ENCODE measurements around the gene FAM53A.
A peak's percentile ranks its signal among the peaks of the same experiment; 100 is the strongest.
"Not testable (repeated sequence)": the region's sequence is repeated elsewhere in the genome, so short reads cannot be mapped to it uniquely, and the experiment has no call there.

Gene FAM53A

GRCh38 chr4:1685235-1686150 lies 1.4 kb upstream of the FAM53A start:
- no peak for DNase-seq (ENCODE audit: low read depth)

DNA sequence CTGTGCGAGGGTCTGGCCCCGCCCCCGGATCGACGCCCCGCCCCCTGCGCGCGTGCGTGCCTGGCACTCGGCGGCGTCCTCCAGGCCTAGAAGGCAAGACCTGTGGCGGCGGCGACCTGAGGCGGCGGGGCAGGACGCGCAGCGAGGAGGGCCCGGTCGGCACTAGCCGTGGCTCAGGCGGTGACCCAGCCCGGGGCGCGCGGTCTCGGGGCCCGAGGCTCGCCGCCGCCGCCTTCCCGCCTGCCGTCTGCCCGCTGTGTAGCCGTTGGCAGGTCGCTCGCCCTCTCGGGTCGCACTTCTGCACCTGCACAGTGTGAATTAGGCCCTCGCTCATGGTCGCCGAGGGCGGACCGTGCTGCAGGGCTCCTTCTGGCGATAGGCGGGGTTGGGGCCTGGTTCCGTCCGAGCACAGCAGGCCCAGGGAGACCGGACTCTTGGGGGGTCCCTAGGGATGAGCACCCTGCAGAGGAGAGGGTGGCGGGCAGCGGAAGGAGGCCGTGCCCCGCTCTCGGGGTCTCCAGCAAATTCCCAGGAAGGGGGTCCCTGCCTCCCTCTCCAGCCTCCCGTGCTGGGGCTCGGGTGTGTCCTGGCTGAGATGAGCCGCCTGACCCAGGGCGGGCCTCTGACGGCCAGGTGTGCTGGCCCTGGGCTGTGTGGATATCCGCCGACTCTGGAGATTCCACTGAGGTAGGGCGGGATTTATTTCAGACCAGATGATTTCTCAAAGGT lies 557 bp upstream of the FAM53A start:
- no peak for DNase-seq (ENCODE audit: low read depth)

DNA sequence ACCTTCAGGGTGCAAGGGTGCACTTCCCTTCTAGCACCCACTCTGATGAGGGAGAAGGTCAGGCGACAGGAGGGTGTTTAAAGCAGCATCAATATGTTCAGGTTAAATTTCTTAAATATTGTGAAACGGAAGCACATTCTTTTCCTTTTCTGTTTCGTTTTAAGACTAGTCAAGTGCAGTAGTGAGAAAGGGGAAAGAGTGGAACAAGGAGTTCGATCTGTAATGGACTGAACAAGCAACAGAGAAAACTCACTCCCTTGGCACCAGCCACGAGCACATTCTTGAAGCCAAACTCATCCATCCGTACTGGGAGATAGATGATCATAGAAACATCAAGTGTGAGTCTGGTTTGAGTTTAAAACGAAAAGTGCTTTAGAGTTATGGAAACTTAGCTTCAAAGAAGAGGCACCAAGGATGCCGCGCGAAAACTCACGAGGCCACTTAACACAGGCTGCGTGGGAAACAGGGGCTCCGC lies 815 bp downstream of the FAM53A start:
- DNase-seq (ENCODE audit: low read depth), result peak; percentile 86

GRCh38 chr4:1682860-1683259 lies 1.3 kb downstream of the FAM53A start:
- no peak for DNase-seq (ENCODE audit: low read depth)

- no peak for DNase-seq (ENCODE audit: low read depth)
Measured at GRCh38 chr4:1678244-1678643, 5.9 kb downstream of the FAM53A start.

- no peak for DNase-seq (ENCODE audit: low read depth)
Measured at GRCh38 chr4:1676605-1677525, 7.2 kb downstream of the FAM53A start.

DNA sequence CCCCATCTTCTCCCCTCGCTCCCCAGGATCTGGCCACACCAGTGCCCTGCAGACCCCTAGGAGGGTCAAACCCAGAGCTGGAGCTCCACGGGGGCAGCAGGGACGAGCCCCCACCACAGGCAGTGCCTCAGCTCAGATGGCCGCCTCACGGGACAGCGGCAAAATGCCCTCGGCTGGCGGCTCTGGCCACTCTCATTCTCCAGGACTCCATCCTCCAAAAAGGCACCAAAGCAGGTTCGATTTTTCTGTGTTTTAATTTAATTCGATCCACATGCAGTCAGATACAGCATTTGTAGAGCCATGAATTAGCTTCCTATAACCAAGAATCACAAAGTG lies 8.3 kb downstream of the FAM53A start:
- no peak for DNase-seq (ENCODE audit: low read depth)

DNA sequence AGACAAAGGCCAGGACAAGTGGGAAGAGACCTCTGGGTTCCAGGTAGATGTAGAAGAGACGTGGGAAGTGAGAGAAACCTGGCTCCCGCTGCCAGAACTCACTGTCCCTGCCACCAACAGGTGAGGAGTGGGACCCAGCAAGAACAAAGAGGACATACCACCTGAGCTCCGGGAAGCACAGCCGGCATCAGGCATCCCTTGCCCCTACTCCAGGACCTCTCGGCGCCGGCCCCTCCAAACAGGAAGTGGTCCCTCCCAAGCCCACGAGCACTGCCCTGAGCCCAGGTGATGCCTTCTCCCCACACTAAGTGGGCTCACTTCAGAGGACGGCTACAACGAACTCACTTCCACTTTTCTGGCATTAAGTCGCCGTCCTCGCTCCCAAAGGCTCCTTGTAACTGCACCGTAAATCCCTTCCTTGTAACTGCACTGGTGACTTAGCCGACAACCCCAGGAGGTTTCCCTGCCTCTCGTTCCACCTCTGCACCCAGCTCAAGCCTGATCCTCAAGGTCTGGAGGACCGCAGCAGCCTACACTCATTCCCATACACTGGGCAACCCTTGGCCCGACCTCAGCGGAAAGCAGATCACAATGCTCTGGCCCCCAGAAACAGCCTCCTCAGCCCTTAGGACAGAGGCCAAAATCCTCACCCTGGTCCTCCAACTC lies 8.8 kb downstream of the FAM53A start:
- no peak for DNase-seq (ENCODE audit: low read depth)

GRCh38 chr4:1674682-1675081 lies 9.4 kb downstream of the FAM53A start:
- DNase-seq (ENCODE audit: low read depth), result no peak

DNA sequence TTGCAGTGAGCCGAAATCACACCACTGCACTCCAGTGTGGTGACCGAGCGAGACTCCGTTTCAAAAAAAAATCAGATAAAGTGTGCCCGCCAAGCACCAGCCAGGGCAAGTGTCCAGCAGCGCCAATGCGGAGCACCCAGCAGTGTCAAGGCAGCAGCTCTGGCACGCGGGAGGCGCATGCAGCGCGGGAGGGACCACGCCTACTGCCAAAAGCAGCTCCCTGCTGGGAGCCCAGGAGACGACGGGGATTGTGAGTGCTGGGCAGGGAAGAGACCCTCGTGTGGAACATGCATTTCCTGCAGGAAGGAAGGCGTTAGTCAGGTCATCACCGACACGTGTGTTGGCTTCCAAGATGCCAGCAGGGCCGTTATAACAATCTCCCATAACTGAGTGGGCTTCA lies 10.4 kb downstream of the FAM53A start:
- no peak for DNase-seq (ENCODE audit: low read depth)

GRCh38 chr4:1671011-1671410 lies 13.1 kb downstream of the FAM53A start:
- DNase-seq (ENCODE audit: low read depth), result not testable (repeated sequence)

GRCh38 chr4:1670279-1670678 lies 13.8 kb downstream of the FAM53A start:
- no peak for DNase-seq (ENCODE audit: low read depth)

DNA sequence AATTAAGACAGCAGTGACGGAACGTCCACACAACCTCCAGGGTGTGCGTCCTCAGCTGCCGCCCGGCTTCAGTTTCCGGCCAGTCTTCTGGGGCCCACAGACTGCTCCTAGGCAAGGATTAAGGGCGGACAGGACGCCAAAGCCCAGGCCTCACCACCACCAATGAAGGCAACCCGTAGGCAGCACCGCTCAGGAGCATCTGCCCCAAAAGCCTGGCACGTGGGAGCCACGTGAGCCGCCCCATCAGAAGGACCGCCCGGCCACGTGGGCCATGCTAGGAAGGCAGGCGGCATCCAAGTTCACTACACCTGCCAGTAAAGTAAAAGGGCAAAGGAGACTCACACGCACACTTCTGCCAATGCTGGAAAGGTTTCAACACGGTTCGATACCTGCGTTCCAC lies 14.3 kb downstream of the FAM53A start:
- no peak for DNase-seq (ENCODE audit: low read depth)

DNA sequence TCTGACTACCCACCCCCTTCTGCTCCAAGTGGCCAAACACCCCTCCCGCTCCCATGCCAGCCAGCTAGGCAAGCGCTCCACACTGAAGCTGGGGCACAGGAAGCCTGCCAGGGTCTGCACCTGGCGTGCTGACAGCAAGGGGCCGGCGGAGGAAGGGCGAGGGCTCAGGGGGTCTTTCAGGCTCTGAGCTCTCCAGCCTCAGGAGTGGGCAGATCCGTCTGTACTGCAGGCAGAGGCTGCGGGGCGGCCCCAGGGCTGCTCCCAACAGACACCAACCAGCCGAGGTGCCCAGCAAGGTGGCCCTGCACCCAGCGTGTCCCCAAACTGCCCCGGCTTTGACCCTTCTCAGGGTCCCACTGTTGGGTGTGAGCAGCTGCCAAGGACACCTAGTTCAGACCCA lies 14.8 kb downstream of the FAM53A start:
- DNase-seq (ENCODE audit: low read depth), result no peak

GRCh38 chr4:1668488-1668840 lies 15.6 kb downstream of the FAM53A start:
- no peak for DNase-seq (ENCODE audit: low read depth)

DNA sequence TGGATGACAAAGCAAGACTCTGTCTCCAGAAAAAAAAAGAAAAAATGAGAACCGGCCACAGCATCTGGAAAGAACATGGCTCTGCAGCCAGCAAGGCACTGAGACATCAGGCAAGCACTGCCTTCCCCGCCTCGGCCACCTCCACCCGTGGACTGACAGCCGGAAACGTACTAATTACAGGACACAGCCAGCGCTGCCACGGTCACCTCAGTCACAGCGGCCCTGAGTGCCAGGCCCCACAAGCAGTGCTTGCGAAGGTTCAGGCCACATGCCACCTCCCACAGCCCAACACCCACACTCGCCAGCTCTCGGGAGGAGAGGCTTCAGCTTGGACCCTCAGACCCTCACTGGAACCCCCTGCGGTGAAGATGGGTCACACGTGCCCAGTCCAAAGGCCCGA lies 16.8 kb downstream of the FAM53A start:
- no peak for DNase-seq (ENCODE audit: low read depth)

- DNase-seq (ENCODE audit: low read depth), result no peak
Measured at GRCh38 chr4:1666391-1666790, 17.7 kb downstream of the FAM53A start.

DNA sequence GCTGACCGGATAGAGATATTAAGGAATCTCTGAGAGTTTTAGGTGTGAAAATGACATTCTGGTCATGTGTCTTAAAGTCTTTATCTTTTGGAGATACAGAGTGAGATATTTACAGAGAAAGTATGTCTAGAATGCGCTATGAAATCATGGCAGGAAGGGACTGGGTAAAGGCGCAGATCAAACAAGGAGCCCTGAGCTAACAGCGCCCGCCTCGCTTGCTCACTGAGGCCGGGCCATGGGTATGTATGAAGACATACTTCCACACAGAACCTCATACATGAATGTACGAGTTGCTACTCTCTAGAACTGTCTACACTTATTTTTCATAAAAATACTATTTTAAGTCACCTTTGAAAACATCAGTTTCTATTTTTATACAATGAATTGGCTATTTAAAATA lies 20.0 kb downstream of the FAM53A start:
- no peak for DNase-seq (ENCODE audit: low read depth)

DNA sequence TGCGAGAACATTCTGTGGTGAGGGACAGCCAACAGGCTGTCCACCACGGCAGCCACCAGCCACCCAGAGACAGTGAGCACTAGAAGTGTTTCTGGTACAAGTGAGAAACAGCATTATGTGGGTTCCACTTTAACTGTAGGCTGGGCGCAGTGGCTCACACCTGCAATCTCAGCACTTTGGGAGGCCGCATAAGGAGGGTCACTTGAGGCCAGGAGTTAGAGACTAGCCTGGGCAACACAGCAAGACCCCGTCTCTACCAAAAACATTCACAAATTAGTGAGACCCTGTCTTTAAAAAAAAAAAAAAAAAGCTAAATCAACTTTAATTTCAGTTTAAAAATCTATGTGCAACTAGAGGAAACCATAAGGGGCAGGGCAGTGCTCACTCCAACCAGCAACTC lies 20.6 kb downstream of the FAM53A start:
- DNase-seq (ENCODE audit: low read depth), result no peak

GRCh38 chr4:1661695-1662094 lies 22.4 kb downstream of the FAM53A start:
- DNase-seq (ENCODE audit: low read depth), result no peak

DNA sequence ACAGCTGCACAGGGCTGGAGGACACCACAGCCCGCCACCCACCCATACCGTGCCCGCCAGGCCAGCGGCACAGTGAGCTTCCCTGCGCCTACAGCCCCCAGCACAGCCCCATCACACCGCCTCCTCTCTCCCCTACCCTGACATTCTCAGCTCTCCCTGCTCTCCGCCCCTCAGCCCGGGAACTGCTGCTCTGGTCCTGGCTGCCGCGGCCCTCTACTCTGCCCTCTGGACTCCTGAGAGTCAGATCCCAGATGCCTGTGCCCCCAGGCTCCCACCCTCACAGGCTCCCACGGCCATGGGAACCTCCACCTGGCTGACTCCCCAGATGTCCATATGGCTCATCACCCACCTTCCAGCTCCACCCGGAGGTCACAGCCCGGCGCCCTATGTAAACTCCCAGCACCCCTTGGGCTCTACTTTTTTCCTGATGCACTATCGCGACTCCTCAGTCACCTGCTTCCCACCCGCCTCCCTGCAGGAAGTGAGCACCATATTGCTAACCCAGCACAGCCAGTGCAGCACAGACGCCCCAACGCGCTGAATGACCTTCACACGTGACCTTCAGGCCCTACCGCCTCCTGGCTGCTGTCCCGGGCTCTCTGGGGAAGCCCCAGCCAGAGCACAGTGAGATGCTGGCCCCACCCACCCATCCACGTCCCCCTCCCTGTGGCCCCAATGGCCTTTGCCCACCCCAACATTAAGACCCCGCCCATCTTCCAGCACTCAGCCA lies 23.0 kb downstream of the FAM53A start:
- DNase-seq (ENCODE audit: low read depth), result no peak

Data from fibroblast of gingiva (primary cell).